GM08714 (cell line): ENCODE results near the gene SEC24C.
"Not testable (repeated sequence)": the region's sequence is repeated elsewhere in the genome, so short reads cannot be mapped to it uniquely, and the experiment has no call there.

Experiments
- H3K4me3 ChIP-seq: fragments of 200-500 bp; sonication (Bioruptor generic); 2 replicates; pipeline ENCODE4 v1.5.1; 2014; ENCODE audit warnings: mild to moderate bottlenecking, low read length, inconsistent platforms
- ZNF274 ChIP-seq: IDR thresholded peaks from 2 replicates; pipeline ENCODE4 v1.6.1; 2012; ENCODE audit warnings: mild to moderate bottlenecking, low read depth, low read length

The SEC24C gene

GRCh38 chr10:73772281-73773151 lies 28.3 kb downstream of the SEC24C start:
- no peak for TF ChIP-seq ZNF274
- H3K4me3 ChIP-seq: peak overlapping the region; percentile 89

GRCh38 chr10:73773152-73773879 lies 29.1 kb downstream of the SEC24C start:
- TF ChIP-seq ZNF274: no peak
- H3K4me3 ChIP-seq: peak overlapping the region; percentile 89

- H3K4me3 ChIP-seq: peak overlapping the region; percentile 89; the same call in 1 of the 2 replicates
- no peak for TF ChIP-seq ZNF274
These were observed 30.5 kb downstream of the SEC24C start for GRCh38 chr10:73774637-73775036.

GRCh38 chr10:73779018-73779417 lies 34.8 kb downstream of the SEC24C start:
- no peak overlapping the region for H3K4me3 ChIP-seq
- TF ChIP-seq ZNF274: no peak

- TF ChIP-seq ZNF274: no peak
- H3K4me3 ChIP-seq: no peak overlapping the region
These were observed 35.5 kb downstream of the SEC24C start for GRCh38 chr10:73779539-73780197.

- H3K4me3 ChIP-seq: no peak overlapping the region; the same call in 1 of the 2 replicates
- no peak for TF ChIP-seq ZNF274
These were observed 36.1 kb downstream of the SEC24C start for GRCh38 chr10:73780301-73780700.

- peak overlapping the region; percentile 94 for H3K4me3 ChIP-seq
- no peak for TF ChIP-seq ZNF274
These were observed 36.8 kb downstream of the SEC24C start for GRCh38 chr10:73780966-73781365.

GRCh38 chr10:73781548-73781878 lies 37.3 kb downstream of the SEC24C start:
- no peak for TF ChIP-seq ZNF274
- peak overlapping the region; percentile 94 for H3K4me3 ChIP-seq

GRCh38 chr10:73781879-73782748 lies 37.9 kb downstream of the SEC24C start, which contains the start of gene CHCHD1:
Gene CHCHD1, plus strand, starts transcription at chr10:73782048. Its CDS starts 28 bp downstream, at chr10:73782076.
- peak within 1 kb of the TSS; percentile 94 for H3K4me3 ChIP-seq
- no peak for TF ChIP-seq ZNF274

- H3K4me3 ChIP-seq: peak overlapping the region; percentile 94
- no peak for TF ChIP-seq ZNF274
These were observed 38.5 kb downstream of the SEC24C start for GRCh38 chr10:73782749-73783085.

GRCh38 chr10:73785211-73785720 lies 41.1 kb downstream of the SEC24C start, which contains the start of gene ZSWIM8:
Gene ZSWIM8, plus strand, starts transcription at chr10:73785606. Its CDS starts 273 bp downstream, at chr10:73785879.
- H3K4me3 ChIP-seq: peak within 1 kb of the TSS; percentile 95
- TF ChIP-seq ZNF274: no peak

GRCh38 chr10:73785721-73786511 lies 41.7 kb downstream of the SEC24C start:
- H3K4me3 ChIP-seq: peak overlapping the region; percentile 95
- no peak for TF ChIP-seq ZNF274

GRCh38 chr10:73786512-73786885 lies 42.3 kb downstream of the SEC24C start:
- H3K4me3 ChIP-seq: peak overlapping the region; percentile 95
- no peak for TF ChIP-seq ZNF274

GRCh38 chr10:73787031-73787800 lies 43.0 kb downstream of the SEC24C start:
- not testable (repeated sequence) for H3K4me3 ChIP-seq
